Retinal pigment epithelial cell (primary cell): ENCODE data around the gene DNAJC12.

Experiments used
- DNase-seq: peaks from one replicate; pipeline ENCODE4 v3.0.0-alpha.2; 2010; ENCODE audit warnings: low read depth
- H3K4me3 ChIP-seq: 2 replicates; pipeline ENCODE4 v1.5.1; 2011; ENCODE audit warnings: mild to moderate bottlenecking, low read length, control low read depth, moderate library complexity
- TF ChIP-seq, protein P1 (sequence below): conservative IDR thresholded peaks from 2 replicates; pipeline ENCODE4 v1.5.1; 2011; ENCODE audit warnings: low read depth, low read length, control low read depth, inconsistent platforms

Gene DNAJC12

DNA sequence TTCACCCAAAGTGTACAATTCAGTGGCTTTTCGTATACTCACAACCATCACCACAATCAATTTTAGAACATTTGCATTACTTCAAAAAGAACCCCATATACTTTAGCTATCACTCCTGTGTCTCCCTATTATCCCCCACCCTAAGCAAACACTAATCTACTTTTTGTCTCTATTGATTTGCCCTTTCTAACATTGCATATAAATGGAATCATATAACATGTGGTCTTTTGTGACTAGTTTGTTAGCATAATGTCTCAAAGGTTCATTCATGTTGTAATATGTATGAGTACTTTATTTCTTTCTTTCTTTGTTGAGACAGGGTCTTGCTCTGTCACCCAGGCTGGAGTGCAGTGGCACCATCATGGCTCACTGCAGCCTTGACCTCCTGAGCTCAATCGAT, 21.0 kb upstream of the DNAJC12 start:
- no peak overlapping the region for H3K4me3 ChIP-seq
- TF ChIP-seq, protein P1, sequence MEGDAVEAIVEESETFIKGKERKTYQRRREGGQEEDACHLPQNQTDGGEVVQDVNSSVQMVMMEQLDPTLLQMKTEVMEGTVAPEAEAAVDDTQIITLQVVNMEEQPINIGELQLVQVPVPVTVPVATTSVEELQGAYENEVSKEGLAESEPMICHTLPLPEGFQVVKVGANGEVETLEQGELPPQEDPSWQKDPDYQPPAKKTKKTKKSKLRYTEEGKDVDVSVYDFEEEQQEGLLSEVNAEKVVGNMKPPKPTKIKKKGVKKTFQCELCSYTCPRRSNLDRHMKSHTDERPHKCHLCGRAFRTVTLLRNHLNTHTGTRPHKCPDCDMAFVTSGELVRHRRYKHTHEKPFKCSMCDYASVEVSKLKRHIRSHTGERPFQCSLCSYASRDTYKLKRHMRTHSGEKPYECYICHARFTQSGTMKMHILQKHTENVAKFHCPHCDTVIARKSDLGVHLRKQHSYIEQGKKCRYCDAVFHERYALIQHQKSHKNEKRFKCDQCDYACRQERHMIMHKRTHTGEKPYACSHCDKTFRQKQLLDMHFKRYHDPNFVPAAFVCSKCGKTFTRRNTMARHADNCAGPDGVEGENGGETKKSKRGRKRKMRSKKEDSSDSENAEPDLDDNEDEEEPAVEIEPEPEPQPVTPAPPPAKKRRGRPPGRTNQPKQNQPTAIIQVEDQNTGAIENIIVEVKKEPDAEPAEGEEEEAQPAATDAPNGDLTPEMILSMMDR, result no peak
- DNase-seq, result no peak

DNA sequence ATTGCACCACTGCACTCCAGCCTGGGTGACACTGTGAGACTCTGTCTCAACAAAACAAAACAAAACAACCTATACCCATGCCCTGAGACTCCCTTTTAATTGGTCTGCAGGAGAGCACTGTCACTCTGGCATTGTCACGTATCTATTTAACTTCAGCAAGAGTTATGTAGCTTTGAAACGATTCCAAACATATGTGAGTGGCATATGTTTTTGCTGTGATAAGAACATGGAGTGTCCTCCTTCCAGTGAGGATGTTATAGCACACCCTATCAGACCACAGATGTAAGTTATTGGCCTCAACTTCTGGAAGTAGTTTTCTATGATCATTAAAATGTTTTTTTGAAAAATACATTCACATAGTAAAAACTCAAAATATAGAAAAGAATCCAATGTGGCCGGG, 15.5 kb upstream of the DNAJC12 start:
- DNase-seq, result no peak
- H3K4me3 ChIP-seq, result no peak overlapping the region
- TF ChIP-seq, protein P1, result no peak

DNA sequence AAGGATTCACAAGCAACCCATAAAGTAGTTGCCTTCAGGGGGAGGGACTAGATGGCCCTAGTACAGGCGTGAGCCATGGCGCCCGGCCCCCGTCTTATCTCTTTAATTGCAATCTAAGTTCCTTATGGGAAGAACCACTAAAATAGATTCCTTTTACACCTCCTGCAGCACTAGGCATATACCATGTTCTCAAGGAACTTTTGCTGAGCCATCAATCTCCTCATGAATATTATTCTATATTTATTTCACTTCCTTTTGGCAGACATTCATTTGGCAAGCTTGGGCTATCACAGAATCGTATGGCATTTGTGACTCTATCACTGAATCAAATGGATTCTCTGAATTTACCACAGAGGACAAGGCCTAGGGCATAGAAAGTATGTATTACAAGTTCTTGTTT, 14.8 kb upstream of the DNAJC12 start:
- H3K4me3 ChIP-seq, result no peak overlapping the region
- TF ChIP-seq, protein P1, result no peak
- no peak for DNase-seq

DNA sequence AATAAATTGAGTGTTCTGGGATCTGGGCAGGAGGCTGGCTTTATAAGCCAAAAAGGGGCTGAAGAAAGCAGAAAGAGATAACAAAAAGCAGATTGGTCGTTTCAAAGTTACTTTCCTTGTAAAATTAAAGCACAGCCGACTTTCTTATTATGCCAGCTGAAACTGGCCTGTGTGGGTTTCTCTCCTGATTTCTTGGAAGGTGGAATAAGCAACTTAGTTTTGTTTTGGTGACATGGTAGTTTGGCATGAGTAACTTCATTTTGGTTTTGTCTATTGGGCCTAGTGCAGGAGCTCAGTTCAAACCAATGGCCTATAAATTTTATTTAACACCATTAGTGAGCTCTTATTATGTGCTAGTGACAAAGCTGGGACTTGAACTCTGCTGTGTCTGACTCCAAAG, 13.2 kb upstream of the DNAJC12 start:
- no peak overlapping the region for H3K4me3 ChIP-seq
- DNase-seq, result no peak
- TF ChIP-seq, protein P1, result no peak

DNA sequence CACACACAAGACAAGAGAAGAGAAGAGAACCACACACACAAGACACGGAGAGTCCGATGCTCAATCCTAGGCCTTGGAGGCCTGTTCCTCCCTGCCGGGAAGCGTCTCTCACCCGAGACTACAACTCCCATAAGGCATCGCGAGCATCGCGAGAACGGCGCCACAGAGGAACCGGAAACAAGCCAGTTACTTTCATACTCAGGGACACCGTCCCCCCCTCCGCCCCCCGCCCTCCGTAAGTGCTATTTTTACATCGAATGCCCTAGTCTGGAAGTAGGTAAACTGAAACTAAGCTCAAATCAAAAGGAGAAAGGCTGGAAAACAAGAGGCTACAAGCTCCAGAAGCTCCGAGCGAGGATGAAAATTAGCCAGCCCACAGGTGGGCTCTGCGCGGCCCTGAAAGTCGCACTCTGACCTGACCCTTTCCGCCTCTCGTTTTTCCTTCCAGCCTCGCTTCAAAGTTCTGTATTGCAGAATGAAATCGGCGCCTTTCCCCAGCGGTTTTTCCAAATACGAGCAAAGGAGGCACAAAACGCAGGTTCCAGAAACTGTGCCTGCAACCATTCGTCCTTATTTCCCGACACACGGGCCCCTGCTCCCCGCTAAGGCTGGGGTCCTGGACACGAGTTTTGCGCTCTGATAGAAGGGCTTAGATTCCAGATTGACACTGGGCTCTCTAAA, 11.5 kb upstream of the DNAJC12 start:
- peak overlapping the region; percentile 94 for H3K4me3 ChIP-seq
- peak; percentile 68 for DNase-seq
- TF ChIP-seq, protein P1, result no peak

DNA sequence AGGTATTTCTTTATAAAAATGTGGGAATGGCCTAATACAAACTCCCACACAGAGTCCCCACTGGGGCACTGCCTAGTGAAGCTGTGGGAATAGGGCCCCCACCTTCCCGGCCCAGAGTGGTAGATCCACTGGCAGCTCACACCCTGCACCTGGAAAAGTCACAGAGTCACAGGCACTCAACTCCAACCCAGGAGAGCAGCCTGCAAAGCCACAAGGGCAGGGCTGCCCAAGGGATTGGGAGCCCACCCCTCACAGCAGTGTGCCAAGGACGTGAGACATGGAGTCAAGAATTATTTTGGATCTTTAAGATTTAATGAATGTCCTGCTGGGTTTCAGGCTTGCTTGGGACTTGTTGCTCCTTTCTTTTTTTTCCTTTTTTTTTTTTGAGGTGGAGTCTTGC, 5.3 kb upstream of the DNAJC12 start:
- H3K4me3 ChIP-seq, result no peak overlapping the region
- DNase-seq, result no peak
- TF ChIP-seq, protein P1, result no peak

DNA sequence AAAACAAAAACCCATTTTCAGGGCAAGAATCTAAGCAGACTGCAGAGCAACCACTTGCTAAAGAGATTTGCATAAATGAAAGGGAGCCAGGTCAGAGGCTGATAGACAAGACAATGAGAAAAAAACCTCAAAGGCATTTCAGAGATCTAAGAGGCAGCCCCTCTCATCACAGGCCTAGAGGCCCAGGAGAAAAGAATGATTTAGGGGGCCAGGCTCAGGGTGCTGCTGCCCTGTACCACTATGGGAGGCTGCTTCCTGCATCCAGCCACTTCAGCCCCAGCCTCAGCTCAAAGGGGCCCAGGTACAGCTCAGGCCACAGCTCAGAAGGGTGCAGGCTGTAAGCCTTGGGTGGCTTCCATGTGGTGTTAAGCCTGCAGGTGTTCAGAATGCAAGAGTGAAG, 3.7 kb upstream of the DNAJC12 start:
- H3K4me3 ChIP-seq, result no peak overlapping the region
- TF ChIP-seq, protein P1, result no peak
- DNase-seq, result no peak
